Measurements from ENCODE around the gene NGLY1. TPM values are rescaled to one million over a fixed set of nuclear protein-coding genes. Genes with fewer than 3 reads are reported as not detected.
A peak's percentile ranks its signal among the peaks of the same experiment; 100 is the strongest.

Gene NGLY1
- polyA plus RNA-seq, 1 donor from 2014 or later, result 80.5 TPM

GRCh38 chr3:25801786-25802185, 18.5 kb upstream of the NGLY1 start:
- peaks cover 1% of the 10 kb centered on the region for H3K36me3 Mint-ChIP-seq
- H3K27ac Mint-ChIP-seq, result no peak overlapping the region

GRCh38 chr3:25789596-25790556, 6.6 kb upstream of the NGLY1 start, which contains the start of gene OXSM:
TSS of gene OXSM (plus strand) at chr3:25790090. CDS start at chr3:25791021, 931 bp downstream.
- H3K27ac Mint-ChIP-seq, result peak within 1 kb of the TSS; percentile 91 to 99 (median 97)
- no peaks in the 10 kb centered on the region for H3K9me3 Mint-ChIP-seq
- peak within 1 kb of the TSS; percentile 79 to 98 (median 93) for H3K4me3 Mint-ChIP-seq
- no peaks in the 10 kb centered on the region for H3K36me3 Mint-ChIP-seq
- no peaks in the 10 kb centered on the region for H3K27me3 Mint-ChIP-seq
- H3K4me1 Mint-ChIP-seq, result peaks cover 19 to 40% (median 21%) of the 10 kb centered on the region in 3 donors

More at GRCh38 chr3:25801786-25802185, 18.5 kb upstream of the NGLY1 start:
- no peaks in the 10 kb centered on the region for H3K9me3 Mint-ChIP-seq
- H3K4me1 Mint-ChIP-seq, result no peaks in the 10 kb centered on the region
- H3K4me3 Mint-ChIP-seq, result no peak overlapping the region
- peaks cover 6% of the 10 kb centered on the region for H3K27me3 Mint-ChIP-seq

- Mint-ChIP-seq H3K4me3 (peak overlapping the region; percentile 79 to 98 (median 93)), H3K4me1 (peaks cover 18 to 45% (median 23%) of the 10 kb centered on the region in 3 donors), H3K27me3 (no peaks in the 10 kb centered on the region), H3K36me3 (no peaks in the 10 kb centered on the region), H3K27ac (peak overlapping the region; percentile 91 to 99 (median 97)), H3K9me3 (no peaks in the 10 kb centered on the region)
Measured at GRCh38 chr3:25789209-25789595, 6.0 kb upstream of the NGLY1 start.

GRCh38 chr3:25787689-25788088, 4.4 kb upstream of the NGLY1 start:
- no peaks in the 10 kb centered on the region for H3K36me3 Mint-ChIP-seq
- H3K27ac Mint-ChIP-seq, result peak overlapping the region in 1 of 3 donors; percentile 91
- H3K4me1 Mint-ChIP-seq, result peaks cover 24 to 44% (median 25%) of the 10 kb centered on the region in 3 donors
- H3K4me3 Mint-ChIP-seq, result peak overlapping the region in 2 of 4 donors; percentile 37 to 79
- no peaks in the 10 kb centered on the region for H3K9me3 Mint-ChIP-seq
- no peaks in the 10 kb centered on the region for H3K27me3 Mint-ChIP-seq

GRCh38 chr3:25785826-25786225, 2.6 kb upstream of the NGLY1 start:
- Mint-ChIP-seq H3K4me1 (peaks cover 16 to 39% (median 28%) of the 10 kb centered on the region in 3 donors), H3K9me3 (no peaks in the 10 kb centered on the region), H3K4me3 (peak overlapping the region in 1 of 4 donors; percentile 24), H3K36me3 (no peaks in the 10 kb centered on the region), H3K27me3 (no peaks in the 10 kb centered on the region), H3K27ac (no peak overlapping the region)

- Mint-ChIP-seq H3K4me1 (peaks cover 21 to 35% (median 27%) of the 10 kb centered on the region in 3 donors), H3K27me3 (no peaks in the 10 kb centered on the region), H3K27ac (peak overlapping the region in 1 of 3 donors; percentile 89), H3K9me3 (no peaks in the 10 kb centered on the region), H3K4me3 (peak overlapping the region in 2 of 4 donors; percentile 37 to 67), H3K36me3 (no peaks in the 10 kb centered on the region)
Measured at GRCh38 chr3:25784971-25785370, 1.7 kb upstream of the NGLY1 start.

GRCh38 chr3:25783661-25784512, 644 bp upstream of the NGLY1 start:
- Mint-ChIP-seq H3K4me1 (peaks cover 21 to 33% (median 27%) of the 10 kb centered on the region in 3 donors), H3K4me3 (peak overlapping the region; percentile 67 to 95 (median 88)), H3K27me3 (no peaks in the 10 kb centered on the region), H3K9me3 (no peaks in the 10 kb centered on the region), H3K27ac (peak overlapping the region; percentile 48 to 89 (median 80)), H3K36me3 (no peaks in the 10 kb centered on the region)

GRCh38 chr3:25782636-25782937, 656 bp downstream of the NGLY1 start:
- Mint-ChIP-seq H3K27ac (peak overlapping the region; percentile 78 to 98 (median 91)), H3K4me3 (peak overlapping the region; percentile 67 to 95 (median 86)), H3K4me1 (peaks cover 15 to 27% (median 21%) of the 10 kb centered on the region in 3 donors), H3K36me3 (peaks cover 2% of the 10 kb centered on the region), H3K9me3 (no peaks in the 10 kb centered on the region), H3K27me3 (no peaks in the 10 kb centered on the region)

GRCh38 chr3:25781758-25782594, 1.3 kb downstream of the NGLY1 start:
- peak overlapping the region; percentile 78 to 98 (median 91) for H3K27ac Mint-ChIP-seq
- peak overlapping the region; percentile 67 to 95 (median 86) for H3K4me3 Mint-ChIP-seq
- peaks cover 18 to 30% (median 21%) of the 10 kb centered on the region in 3 donors for H3K4me1 Mint-ChIP-seq
- H3K36me3 Mint-ChIP-seq, result peaks cover 6% of the 10 kb centered on the region
- no peaks in the 10 kb centered on the region for H3K27me3 Mint-ChIP-seq
- no peaks in the 10 kb centered on the region for H3K9me3 Mint-ChIP-seq

- peaks cover 18 to 31% (median 27%) of the 10 kb centered on the region in 3 donors for H3K4me1 Mint-ChIP-seq
Measured at GRCh38 chr3:25781145-25781757, 2.0 kb downstream of the NGLY1 start.

GRCh38 chr3:25780618-25781017, 2.6 kb downstream of the NGLY1 start:
- peaks cover 18 to 29% (median 27%) of the 10 kb centered on the region in 3 donors for H3K4me1 Mint-ChIP-seq
- H3K9me3 Mint-ChIP-seq, result peaks cover 0 to 3% (median 0%) of the 10 kb centered on the region in 3 donors
- peaks cover 14% of the 10 kb centered on the region for H3K36me3 Mint-ChIP-seq
- peak overlapping the region in 3 of 4 donors; percentile 17 to 93 (median 65) for H3K4me3 Mint-ChIP-seq
- H3K27me3 Mint-ChIP-seq, result no peaks in the 10 kb centered on the region
- peak overlapping the region in 2 of 3 donors; percentile 91 to 98 for H3K27ac Mint-ChIP-seq

More at GRCh38 chr3:25781145-25781757, 2.0 kb downstream of the NGLY1 start:
- H3K4me3 Mint-ChIP-seq, result peak overlapping the region; percentile 67 to 95 (median 86)
- peaks cover 13% of the 10 kb centered on the region for H3K36me3 Mint-ChIP-seq
- H3K9me3 Mint-ChIP-seq, result peaks cover 0 to 3% (median 0%) of the 10 kb centered on the region in 3 donors
- peak overlapping the region; percentile 78 to 98 (median 91) for H3K27ac Mint-ChIP-seq
- no peaks in the 10 kb centered on the region for H3K27me3 Mint-ChIP-seq

GRCh38 chr3:25775936-25776335, 7.3 kb downstream of the NGLY1 start:
- Mint-ChIP-seq H3K27ac (no peak overlapping the region), H3K9me3 (peaks cover 3 to 4% (median 3%) of the 10 kb centered on the region in 3 donors), H3K4me3 (no peak overlapping the region), H3K36me3 (peaks cover 32% of the 10 kb centered on the region), H3K4me1 (peaks cover 16 to 20% (median 19%) of the 10 kb centered on the region in 3 donors), H3K27me3 (no peaks in the 10 kb centered on the region)

- Mint-ChIP-seq H3K27me3 (no peaks in the 10 kb centered on the region), H3K9me3 (peaks cover 0 to 4% (median 3%) of the 10 kb centered on the region in 3 donors), H3K27ac (peak overlapping the region; percentile 70 to 91 (median 73)), H3K4me1 (peaks cover 30 to 33% (median 31%) of the 10 kb centered on the region in 3 donors), H3K4me3 (peak overlapping the region; percentile 57 to 90 (median 72)), H3K36me3 (peaks cover 13% of the 10 kb centered on the region)
Measured at GRCh38 chr3:25768851-25769250, 14.4 kb downstream of the NGLY1 start.
